GM12891 (cell line): Measurements from ENCODE around the gene LYSMD4.

Source experiments
- DNase-seq: peaks from one replicate; pipeline ENCODE4 v3.0.0; 2011; ENCODE audit warnings: low spot score; ENCODE audit not compliant: insufficient read length
- FAIRE-seq: peaks from 2 replicates; lab custom pipeline; 2011; peaks lifted over from hg19 to GRCh38; lab: Jason Lieb, UNC
- PAX5 ChIP-seq: IDR thresholded peaks from 2 replicates; pipeline ENCODE4 v1.6.1; 2011; ENCODE audit warnings: low read length, moderate library complexity, mild to moderate bottlenecking; ENCODE audit not compliant: insufficient read depth, severe bottlenecking
- POLR2A ChIP-seq: IDR thresholded peaks from 2 replicates; pipeline ENCODE4 v1.6.1; 2011; ENCODE audit warnings: low read depth, low read length, control low read depth
- POLR2AphosphoS5 ChIP-seq: IDR thresholded peaks from 2 replicates; pipeline ENCODE4 v1.6.1; 2011; ENCODE audit warnings: low read depth, low read length, control low read depth
- POU2F2 ChIP-seq: IDR thresholded peaks from 2 replicates; pipeline ENCODE4 v1.6.1; 2011; ENCODE audit warnings: low read depth, mild to moderate bottlenecking, control low read depth, low read length, moderate library complexity
- SPI1 ChIP-seq: IDR thresholded peaks from 2 replicates; pipeline ENCODE4 v1.6.1; 2011; ENCODE audit warnings: low read depth, low read length, control low read depth
- TAF1 ChIP-seq: IDR thresholded peaks from 2 replicates; pipeline ENCODE4 v1.6.1; 2011; ENCODE audit warnings: low read depth, low read length, control low read depth

Gene LYSMD4

DNA sequence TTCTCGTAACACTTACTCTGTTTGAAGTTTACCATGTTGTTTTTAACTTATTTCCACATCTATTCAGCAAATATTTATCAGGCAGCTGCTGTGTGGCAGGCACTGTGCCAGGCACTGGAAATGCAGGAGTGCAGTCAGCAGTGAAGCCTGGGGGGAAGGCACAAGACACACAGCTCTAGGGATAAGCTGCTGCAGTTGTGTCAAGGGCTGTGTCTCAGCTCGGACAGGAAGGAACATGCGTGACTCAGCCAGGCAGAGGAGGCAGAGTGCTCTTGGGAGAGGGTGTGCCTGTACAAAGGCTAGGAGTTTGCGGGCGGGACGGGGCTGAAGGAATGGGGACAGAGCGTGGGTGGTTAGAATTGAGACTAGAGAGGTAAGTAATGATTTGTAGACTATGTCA is 24.7 kb downstream of the LYSMD4 start:
- no peak for FAIRE-seq
- no peak for TF ChIP-seq POU2F2
- DNase-seq: no peak

DNA sequence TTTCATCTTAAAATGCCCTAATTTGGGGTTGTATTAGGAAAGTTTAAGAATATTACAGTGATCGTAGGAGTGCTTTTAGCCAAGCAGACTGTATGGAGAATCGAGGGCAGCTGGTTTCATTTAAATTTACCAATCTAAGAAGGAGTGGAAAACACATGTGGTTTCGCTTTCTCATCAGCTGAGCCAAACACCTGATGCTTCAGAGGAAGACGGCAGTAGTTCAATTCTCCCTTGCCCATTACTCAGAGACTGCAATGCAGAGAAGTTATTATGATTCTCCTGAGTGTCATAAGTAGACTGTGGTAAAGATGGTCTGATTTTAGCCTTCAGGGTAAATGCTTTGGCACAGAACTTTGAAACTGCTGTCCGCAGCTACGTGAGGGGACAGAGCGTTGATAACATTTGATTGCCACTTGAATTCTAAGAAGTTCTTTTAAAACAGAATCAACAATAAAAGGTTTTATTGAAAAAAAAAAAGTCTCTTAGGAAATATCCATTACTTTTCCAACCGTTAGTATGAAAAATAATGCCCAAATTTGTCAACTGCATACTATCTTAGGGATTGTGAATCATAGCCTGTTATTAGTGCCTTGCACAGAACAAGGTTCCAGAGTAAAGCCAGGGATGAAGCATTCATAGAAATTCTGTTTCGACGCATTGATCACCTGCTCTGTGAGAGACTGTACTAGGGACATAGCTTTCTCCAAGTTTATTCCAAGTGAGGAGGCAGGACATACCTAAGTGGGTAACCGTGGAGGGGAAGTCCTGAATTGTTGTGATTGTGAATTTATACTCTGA is 25.6 kb downstream of the LYSMD4 start:
- TF ChIP-seq PAX5 (no peak), POU2F2 (no peak)
- FAIRE-seq: peak; percentile 23
- DNase-seq: no peak

DNA sequence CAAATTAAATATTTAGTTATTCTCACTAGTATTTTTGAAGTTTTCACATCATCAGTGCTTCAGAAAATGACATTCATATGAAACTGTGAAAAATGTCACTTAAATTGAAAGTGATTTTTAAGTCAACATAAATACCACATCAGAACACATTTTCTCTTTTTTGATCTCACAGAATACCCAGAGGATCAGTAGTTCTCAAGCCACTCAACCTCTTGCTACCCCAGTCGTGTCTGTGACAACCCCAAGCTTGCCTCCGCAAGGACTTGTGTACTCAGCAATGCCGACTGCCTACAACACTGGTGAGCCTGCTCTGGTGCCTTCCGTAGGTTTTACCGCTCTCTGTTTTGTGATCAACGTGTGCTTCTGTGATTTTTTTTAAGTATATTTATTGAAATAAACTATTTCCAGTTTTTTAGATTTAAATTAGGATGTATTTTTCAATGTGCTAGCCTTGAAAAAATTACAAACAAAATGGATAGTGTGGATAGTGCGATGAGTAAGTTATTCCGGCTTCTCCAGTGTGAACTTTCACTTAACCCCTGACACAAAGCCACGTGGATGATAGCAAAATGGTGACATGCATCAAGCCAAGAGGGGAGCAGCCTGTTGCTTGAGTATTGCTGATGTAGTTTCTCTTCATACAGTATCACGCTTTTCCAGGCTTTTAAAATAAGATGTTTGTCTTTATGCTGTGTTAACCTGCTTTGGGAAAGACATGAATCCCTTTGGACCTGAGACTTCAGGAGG is 26.5 kb downstream of the LYSMD4 start:
- DNase-seq: no peak
- no peak for FAIRE-seq
- TF ChIP-seq POLR2A: no peak
- no peak for TF ChIP-seq POU2F2
- no peak for TF ChIP-seq TAF1
- no peak for TF ChIP-seq PAX5
- TF ChIP-seq SPI1: no peak
- TF ChIP-seq POLR2AphosphoS5: no peak

DNA sequence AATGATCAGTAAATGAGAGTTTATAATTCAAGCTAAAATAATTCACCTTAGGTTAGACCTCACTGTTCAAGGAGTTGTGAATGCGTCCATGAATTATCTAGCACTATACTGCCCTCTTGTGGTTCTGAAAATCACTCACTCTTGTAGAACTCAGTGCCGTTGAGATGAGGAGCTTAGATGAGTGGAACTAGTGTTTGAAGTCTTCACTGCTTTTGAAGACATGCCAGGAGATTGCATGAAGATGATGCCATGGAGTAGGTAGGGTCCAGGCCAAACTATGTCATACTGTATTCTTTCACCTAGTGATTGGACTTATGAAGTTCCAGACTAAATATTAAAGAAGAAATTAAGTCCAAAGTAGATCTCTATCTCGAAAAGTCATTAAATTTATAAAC is 28.8 kb downstream of the LYSMD4 start:
- DNase-seq: no peak
- FAIRE-seq: peak; percentile 92
- no peak for TF ChIP-seq POLR2A
- no peak for TF ChIP-seq SPI1
- TF ChIP-seq POLR2AphosphoS5: 0 out of 2 replicates have a peak, but pooled peaks have one; percentile 35
- no peak for TF ChIP-seq PAX5
- no peak for TF ChIP-seq TAF1
- no peak for TF ChIP-seq POU2F2

DNA sequence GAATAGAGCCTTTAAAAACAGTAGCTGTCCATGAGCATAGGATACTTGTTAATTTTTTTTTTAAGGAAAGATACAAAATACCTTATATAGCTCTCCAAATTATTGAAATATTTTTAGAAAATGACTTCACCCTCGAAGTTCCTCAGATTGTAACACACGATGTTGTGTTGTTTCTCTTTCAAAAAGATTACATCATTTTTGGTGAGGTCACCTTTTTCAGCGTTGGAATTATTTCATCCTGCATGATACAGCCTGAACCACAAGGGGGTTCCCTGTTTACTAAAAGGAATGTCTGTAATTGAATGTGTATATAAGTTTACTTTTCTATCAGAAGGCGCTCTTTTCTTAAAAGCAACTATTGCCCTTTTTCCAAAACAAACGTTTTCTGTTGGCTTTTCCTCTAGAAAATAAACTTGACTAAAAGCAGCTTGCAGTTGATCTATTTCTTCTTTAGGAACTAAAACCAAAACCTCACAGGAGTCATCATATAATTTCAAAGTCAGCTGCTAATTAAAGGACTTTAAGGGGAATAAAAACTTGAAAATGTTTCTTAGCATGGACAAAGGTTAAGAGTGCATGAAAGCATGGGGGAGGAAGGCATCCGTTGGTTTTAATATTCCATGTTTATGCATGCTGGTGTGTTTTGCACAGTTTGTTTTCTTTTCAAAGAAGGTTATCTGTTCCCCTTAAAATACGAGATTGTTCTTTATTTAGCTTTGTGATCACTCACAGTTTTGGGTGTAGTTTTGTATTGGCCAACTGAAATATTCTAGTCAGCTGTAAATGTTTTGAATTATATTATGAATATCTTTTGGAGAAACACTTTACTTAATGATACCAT is 29.4 kb downstream of the LYSMD4 start:
- FAIRE-seq: peak; percentile 69
- no peak for TF ChIP-seq POU2F2
- no peak for DNase-seq

DNA sequence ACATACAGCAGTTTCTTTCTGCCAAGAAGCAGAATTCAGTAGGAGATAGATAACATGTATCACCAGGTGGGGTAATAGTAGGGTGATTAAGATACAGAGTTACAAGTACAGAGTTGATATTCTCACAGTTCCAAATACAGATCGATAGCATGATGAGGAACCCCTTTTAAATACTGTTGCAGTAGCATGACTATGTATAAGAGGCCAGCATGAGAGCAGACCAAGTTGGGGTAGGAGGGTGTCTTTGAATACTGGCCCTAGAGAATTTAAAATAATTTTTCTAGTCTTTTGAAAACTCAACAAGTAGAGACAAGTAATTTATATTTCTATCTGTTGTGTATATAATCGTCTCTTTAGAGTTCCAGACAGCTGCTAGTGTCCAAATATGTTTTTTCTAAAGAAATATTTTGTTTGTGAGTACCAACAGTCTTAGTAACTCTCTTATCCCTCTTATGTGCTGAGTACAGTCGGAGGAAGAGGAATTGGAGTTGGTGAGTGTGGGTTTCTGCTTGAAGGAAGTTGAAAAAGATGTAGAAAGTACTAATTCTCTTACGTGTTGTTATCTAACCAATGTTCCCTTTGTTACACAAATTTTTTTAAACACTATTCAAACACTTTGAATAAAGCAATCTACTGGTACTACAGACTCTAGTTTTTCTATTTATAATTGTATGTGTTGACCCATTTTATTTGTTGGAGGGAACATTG is 30.2 kb downstream of the LYSMD4 start:
- FAIRE-seq: peak; percentile 60
- DNase-seq: no peak
- no peak for TF ChIP-seq PAX5
- TF ChIP-seq POLR2AphosphoS5: no peak
- TF ChIP-seq SPI1: no peak
- TF ChIP-seq POLR2A: no peak
- no peak for TF ChIP-seq POU2F2
- TF ChIP-seq TAF1: no peak

DNA sequence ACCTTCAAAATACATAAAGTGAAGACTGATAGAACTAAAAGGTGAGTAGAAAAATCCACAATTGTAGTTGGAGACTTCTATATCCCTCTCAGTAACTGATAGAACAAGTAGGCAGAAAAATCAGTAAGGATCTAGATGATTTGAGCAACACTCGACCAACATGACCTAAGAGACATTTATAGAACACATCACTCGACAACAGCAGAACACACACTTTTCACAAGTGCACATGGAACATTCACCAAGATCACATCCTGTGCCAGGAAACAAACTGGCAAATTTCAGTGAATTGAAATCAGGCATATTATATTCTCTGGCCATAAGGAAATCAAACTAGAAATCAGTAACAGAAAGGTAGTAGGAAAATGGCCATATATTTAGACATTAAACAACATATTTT is 37.1 kb downstream of the LYSMD4 start:
- peak; percentile 78 for FAIRE-seq
- no peak for DNase-seq

DNA sequence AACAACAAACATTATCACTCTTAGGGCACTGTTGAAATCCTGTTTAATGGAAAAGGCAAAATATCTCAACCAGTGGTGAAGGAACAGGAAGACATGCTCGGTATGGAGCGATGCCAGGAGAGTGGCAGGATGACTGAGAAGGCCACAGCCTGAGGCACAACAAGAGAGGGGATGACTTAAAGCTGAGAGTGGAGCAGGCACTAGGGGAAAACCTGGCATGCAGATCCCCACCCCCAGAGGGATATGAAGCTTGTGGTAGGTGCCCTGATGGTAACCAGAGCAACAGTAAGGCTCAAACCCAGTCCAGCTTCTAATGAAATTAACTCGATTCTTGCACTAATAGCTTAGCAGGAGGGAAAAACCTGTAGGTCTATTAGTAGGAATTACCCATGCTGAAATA is 40.4 kb downstream of the LYSMD4 start:
- FAIRE-seq (no peak), DNase-seq (no peak)
- no peak for TF ChIP-seq POLR2AphosphoS5
- TF ChIP-seq POU2F2: no peak
- no peak for TF ChIP-seq SPI1
- no peak for TF ChIP-seq POLR2A
- TF ChIP-seq TAF1: no peak
- TF ChIP-seq PAX5: no peak

More for the DNA sequence above, 37.1 kb downstream of the LYSMD4 start:
- TF ChIP-seq POLR2AphosphoS5: no peak
- TF ChIP-seq POU2F2: no peak
- TF ChIP-seq TAF1: no peak
- TF ChIP-seq PAX5: no peak
- TF ChIP-seq SPI1: no peak
- no peak for TF ChIP-seq POLR2A

DNA sequence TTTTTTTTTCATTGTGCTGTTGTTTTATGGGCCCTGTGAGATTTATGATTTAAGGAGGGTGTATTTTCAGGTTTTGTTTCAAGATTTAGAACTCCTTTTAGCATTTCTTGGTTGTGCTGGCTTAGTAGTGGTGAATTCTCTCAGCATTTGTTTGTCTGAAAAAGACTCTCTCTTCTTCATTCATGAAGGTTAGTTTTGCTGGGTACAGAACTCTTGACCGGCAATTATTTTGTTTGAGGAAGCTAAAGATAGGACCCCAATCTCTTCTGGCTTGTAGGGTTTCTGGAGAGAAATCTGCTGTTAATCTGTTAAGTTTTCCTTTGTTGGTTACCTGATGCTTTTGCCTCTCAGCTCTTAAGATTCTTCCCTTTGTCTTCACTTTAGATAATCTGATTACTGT is 46.9 kb downstream of the LYSMD4 start:
- DNase-seq (no peak), FAIRE-seq (no peak)
- TF ChIP-seq POLR2AphosphoS5 (no peak), PAX5 (no peak), TAF1 (no peak), POU2F2 (no peak), POLR2A (no peak), SPI1 (no peak)
